H1 (cell line): Measurements from ENCODE around the gene ACER1. TPM values are rescaled to one million over a fixed set of nuclear protein-coding genes. Genes with fewer than 3 reads are reported as not detected.

Source experiments
- CTCF ChIA-PET: fragments of 300-600 bp; sonication (Branson Sonifier 250); formaldehyde crosslinking; loops from one replicate; lab custom pipeline; 2021; ENCODE audit not compliant: partially characterized antibody; lab: Charles Lee
- POLR2A ChIA-PET: fragments of 300-600 bp; sonication (Branson Sonifier 250); formaldehyde crosslinking; loops from one replicate; lab custom pipeline; 2021; ENCODE audit warnings: inconsistent platforms; ENCODE audit not compliant: partially characterized antibody; lab: Charles Lee
- DNase-seq, 2 experiments: peaks; one replicate each; pipeline versions ENCODE4 v3.0.0 to v3.0.0-alpha.2; 2010 to 2022; ENCODE audit warnings: low spot score in 2 of 2, low read depth in 1 of 2, mixed read lengths in 1 of 2
- FAIRE-seq: peaks from 2 replicates; lab custom pipeline; 2011; peaks lifted over from hg19 to GRCh38; lab: Jason Lieb, UNC
- H2AFZ ChIP-seq: 2 replicates; pipeline ENCODE4 v1.8.1; 2012; ENCODE audit warnings: low read length, inconsistent platforms
- H2AK5ac ChIP-seq: 2 replicates; pipeline ENCODE4 v1.6.1; 2013; ENCODE audit warnings: low read depth, low read length
- H2BK120ac ChIP-seq: replicated peaks from 2 replicates; pipeline ENCODE3; 2013; ENCODE audit warnings: low read depth, low read length, inconsistent platforms
- H2BK12ac ChIP-seq: 2 replicates; pipeline ENCODE4 v1.6.1; 2013; ENCODE audit warnings: low read depth, low read length
- H2BK15ac ChIP-seq: 2 replicates; pipeline ENCODE4 v1.6.1; 2013; ENCODE audit warnings: low read length
- H2BK20ac ChIP-seq: 2 replicates; pipeline ENCODE4 v1.6.1; 2013; ENCODE audit warnings: low read length
- H2BK5ac ChIP-seq: 2 replicates; pipeline ENCODE4 v1.6.1; 2013; ENCODE audit warnings: low read depth, low read length
- H3K14ac ChIP-seq: 2 replicates; pipeline ENCODE4 v1.6.1; 2013; ENCODE audit warnings: inconsistent platforms; ENCODE audit not compliant: insufficient read length
- H3K18ac ChIP-seq: 2 replicates; pipeline ENCODE4 v1.6.1; 2013; ENCODE audit warnings: low read length; ENCODE audit errors: extremely low read depth
- H3K23ac ChIP-seq: 2 replicates; pipeline ENCODE4 v1.6.1; 2013; ENCODE audit warnings: inconsistent platforms; ENCODE audit not compliant: insufficient read length
- H3K23me2 ChIP-seq: 2 replicates; pipeline ENCODE4 v1.6.1; 2013; ENCODE audit warnings: low read depth, low read length
- H3K27ac ChIP-seq: 2 replicates; pipeline ENCODE4 v1.6.1; 2011; ENCODE audit warnings: low read depth, low read length, inconsistent platforms
- H3K27me3 ChIP-seq, 4 experiments: replicated peaks in 1 of 4; 1 replicate in 1 of 4; 2 replicates in 3 of 4; pipeline versions ENCODE4 v1.6.1 to v1.8.1; 2011 to 2013; ENCODE audit warnings: low read length in 3 of 4, mild to moderate bottlenecking in 3 of 4, inconsistent platforms in 2 of 4, mixed read lengths in 2 of 4, moderate library complexity in 1 of 4; ENCODE audit not compliant: control insufficient read depth in 3 of 4, insufficient read depth in 3 of 4; ENCODE audit errors: extremely low read depth in 1 of 4
- H3K36me3 ChIP-seq, 4 experiments: 2 replicates each; pipeline versions ENCODE4 v1.6.1 to v1.8.1; 2011 to 2013; ENCODE audit warnings: mild to moderate bottlenecking in 4 of 4, low read length in 3 of 4, moderate library complexity in 2 of 4, control low read depth in 1 of 4, inconsistent platforms in 1 of 4; ENCODE audit not compliant: insufficient read depth in 4 of 4, control insufficient read depth in 2 of 4
- H3K4ac ChIP-seq: replicated peaks from 2 replicates; pipeline ENCODE3; 2013; ENCODE audit warnings: low read length, low read depth, mixed read lengths, inconsistent platforms; ENCODE audit not compliant: insufficient read length
- H3K4me1 ChIP-seq, 4 experiments: replicated peaks in 1 of 4; 1 replicate in 1 of 4; 2 replicates in 3 of 4; pipeline versions ENCODE4 v1.6.1 to v1.8.1; 2011 to 2013; ENCODE audit warnings: low read length in 3 of 4, inconsistent platforms in 2 of 4, mixed read lengths in 1 of 4; ENCODE audit not compliant: insufficient read depth in 4 of 4, control insufficient read depth in 3 of 4
- H3K4me2 ChIP-seq, 2 experiments: 2 replicates each; pipeline versions ENCODE4 v1.6.1 to v1.8.1; 2011 to 2013; ENCODE audit warnings: low read depth in 2 of 2, low read length in 2 of 2, control low read depth in 1 of 2, inconsistent platforms in 1 of 2, mild to moderate bottlenecking in 1 of 2; ENCODE audit not compliant: insufficient read depth in 1 of 2
- H3K4me3 ChIP-seq, 4 experiments: fragments of 200-600, 300-600 bp in 1 of 4; sonication (generic), shearing (Covaris generic), sonication (Bioruptor Twin) in 1 of 4; 2 replicates each; pipeline versions ENCODE4 v1.5.1 to v1.8.1; 2011 to 2016; ENCODE audit warnings: low read length in 4 of 4, low read depth in 3 of 4, control low read depth in 2 of 4, inconsistent platforms in 2 of 4, mild to moderate bottlenecking in 2 of 4, mixed read lengths in 1 of 4, moderate library complexity in 1 of 4; ENCODE audit not compliant: insufficient read depth in 2 of 4; ENCODE audit errors: extremely low read depth in 1 of 4
- H3K56ac ChIP-seq: replicated peaks from 2 replicates; pipeline ENCODE3; 2013; ENCODE audit warnings: low read depth, mild to moderate bottlenecking, mixed read lengths, low read length, inconsistent platforms; ENCODE audit not compliant: insufficient read length
- H3K79me1 ChIP-seq: 2 replicates; pipeline ENCODE4 v1.6.1; 2013; ENCODE audit warnings: low read depth, low read length, control low read depth
- H3K79me2 ChIP-seq, 2 experiments: 2 replicates each; pipeline versions ENCODE4 v1.6.1 to v1.8.1; 2012 to 2013; ENCODE audit warnings: low read length in 2 of 2, mild to moderate bottlenecking in 2 of 2, inconsistent platforms in 1 of 2; ENCODE audit not compliant: insufficient read depth in 2 of 2, control insufficient read depth in 1 of 2
- H3K9ac ChIP-seq, 4 experiments: replicated peaks in 1 of 4; 1 replicate in 1 of 4; 2 replicates in 3 of 4; pipeline versions ENCODE4 v1.6.1 to v1.8.1; 2011 to 2013; ENCODE audit warnings: low read depth in 3 of 4, low read length in 3 of 4, control low read depth in 2 of 4, mild to moderate bottlenecking in 2 of 4, moderate library complexity in 2 of 4, inconsistent platforms in 1 of 4; ENCODE audit errors: extremely low read depth in 1 of 4
- H3K9me3 ChIP-seq, 2 experiments: 2 replicates each; pipeline versions ENCODE4 v1.6.1 to v1.8.1; 2012 to 2013; ENCODE audit warnings: mild to moderate bottlenecking in 2 of 2, moderate library complexity in 2 of 2, control low read depth in 1 of 2, inconsistent platforms in 1 of 2, low read depth in 1 of 2, low read length in 1 of 2, mixed read lengths in 1 of 2; ENCODE audit not compliant: insufficient read depth in 2 of 2
- H4K20me1 ChIP-seq, 2 experiments: replicated peaks in 1 of 2; 2 replicates each; pipeline versions ENCODE3 to v1.8.1; 2011 to 2013; ENCODE audit warnings: inconsistent platforms in 2 of 2, low read length in 2 of 2, mild to moderate bottlenecking in 1 of 2; ENCODE audit not compliant: insufficient read depth in 2 of 2, control insufficient read depth in 1 of 2
- H4K5ac ChIP-seq: 2 replicates; pipeline ENCODE4 v1.6.1; 2013; ENCODE audit warnings: low read length, low read depth, mixed read lengths, inconsistent platforms; ENCODE audit not compliant: insufficient read length
- H4K8ac ChIP-seq: 2 replicates; pipeline ENCODE4 v1.8.0; 2013; ENCODE audit warnings: mild to moderate bottlenecking, moderate library complexity, low read length, inconsistent platforms; ENCODE audit not compliant: insufficient read depth; ENCODE audit errors: extremely low read depth
- H4K91ac ChIP-seq: replicated peaks from 2 replicates; pipeline ENCODE3; 2013; ENCODE audit warnings: low read length, mixed read lengths, inconsistent platforms; ENCODE audit not compliant: insufficient read length
- GABPA ChIP-seq: IDR thresholded peaks from 2 replicates; pipeline ENCODE4 v1.6.1; 2011; ENCODE audit warnings: mild to moderate bottlenecking, low read length, moderate library complexity, borderline replicate concordance; ENCODE audit not compliant: insufficient read depth
- GTF2F1 ChIP-seq: IDR thresholded peaks from 2 replicates; pipeline ENCODE4 v1.6.1; 2012; ENCODE audit warnings: low read depth, low read length, improper control_type of control experiment, borderline replicate concordance
- JUN ChIP-seq: IDR thresholded peaks from 2 replicates; pipeline ENCODE4 v1.6.1; 2011; ENCODE audit warnings: low read depth, mild to moderate bottlenecking, improper control_type of control experiment, low read length
- PHF8 ChIP-seq: fragments of 200-600 bp; sonication (generic); conservative IDR thresholded peaks from 2 replicates; pipeline ENCODE4 v1.7.1; 2012; ENCODE audit warnings: low read depth, mild to moderate bottlenecking, inconsistent platforms, low read length, moderate library complexity
- RXRA ChIP-seq: IDR thresholded peaks from 2 replicates; pipeline ENCODE4 v1.6.1; 2011; ENCODE audit warnings: low read depth, mild to moderate bottlenecking, low read length, moderate library complexity; ENCODE audit not compliant: insufficient read depth
- SAP30 ChIP-seq: fragments of 300-600 bp; sonication (generic); IDR thresholded peaks from 2 replicates; pipeline ENCODE4 v1.7.1; 2012; ENCODE audit warnings: low read length, moderate library complexity, mild to moderate bottlenecking, inconsistent platforms; ENCODE audit not compliant: insufficient read depth, insufficient replicate concordance
- SP2 ChIP-seq: IDR thresholded peaks from 2 replicates; pipeline ENCODE4 v1.6.1; 2012; ENCODE audit warnings: mild to moderate bottlenecking, low read length, inconsistent platforms
- TEAD4 ChIP-seq: IDR thresholded peaks from 2 replicates; pipeline ENCODE4 v1.6.1; 2012; ENCODE audit warnings: low read depth, low read length, inconsistent platforms, mixed read lengths
- YY1 ChIP-seq: IDR thresholded peaks from 2 replicates; pipeline ENCODE4 v1.6.1; 2011; ENCODE audit warnings: low read depth, mild to moderate bottlenecking, low read length
- WGBS, 2 experiments: shearing (Covaris generic) in 1 of 2; methylation state at CpG; one replicate each; pipeline versions ENCODE4 v1.1.6 to v1.1.7; 2013 to 2015; ENCODE audit warnings: low lambda C conversion rate in 2 of 2, mixed read lengths in 2 of 2, inconsistent platforms in 1 of 2, low coverage in 1 of 2, missing lambda C conversion rate in 1 of 2; ENCODE audit not compliant: insufficient replicate concordance in 2 of 2, insufficient coverage in 1 of 2, insufficient read length in 1 of 2; ENCODE audit errors: extremely low coverage in 1 of 2, missing lambda C conversion rate in 1 of 2; 5-methylcytosine and 5-hydroxymethylcytosine counted together
- polyA plus RNA-seq, 7 experiments: library from polyadenylated mRNA; depleted of rRNA in 3 of 7; stranded (reverse) in 5 of 7; unstranded in 2 of 7; fragments of >200 nt in 5 of 7; fragments of 200-250 nt in 2 of 7; gene quantifications; 1 replicate in 5 of 7; 2 replicates in 1 of 7; 4 replicates in 1 of 7; pipeline versions ENCODE4 v1.2.1 to v1.2.3, GENCODE V29; 2011 to 2013; ENCODE audit warnings: missing spikeins in 2 of 7, mixed read lengths in 2 of 7
- total RNA-seq: library from RNA; stranded (reverse); fragmentation: NEBNext Ultra II Directional; extraction: Animal tissue kit (Norgen Biotek cat#: 25700); gene quantifications from 2 replicates; pipeline ENCODE4 v1.2.1, GENCODE V29; 2021
- TF ChIP-seq, protein P1 (sequence below): IDR thresholded peaks from 2 replicates; pipeline ENCODE4 v1.6.1; 2011; ENCODE audit warnings: low read length, improper control_type of control experiment
- TF ChIP-seq, protein P2 (sequence below), 3 experiments: IDR thresholded peaks; 1 replicate in 2 of 3; 2 replicates in 1 of 3; pipeline versions ENCODE4 v1.5.1 to v1.6.1; 2011; ENCODE audit warnings: low read length in 3 of 3, mild to moderate bottlenecking in 3 of 3, inconsistent platforms in 2 of 3, low read depth in 1 of 3, moderate library complexity in 1 of 3; ENCODE audit not compliant: insufficient read depth in 1 of 3; ENCODE audit errors: control extremely low read depth in 1 of 3

ACER1 gene
- total and polyA plus RNA-seq, 2 of the 8 experiments (the other 6 are each of a cell fraction or from before 2014, with no cell fraction given), result 0.05 TPM; not detected in 1

DNA sequence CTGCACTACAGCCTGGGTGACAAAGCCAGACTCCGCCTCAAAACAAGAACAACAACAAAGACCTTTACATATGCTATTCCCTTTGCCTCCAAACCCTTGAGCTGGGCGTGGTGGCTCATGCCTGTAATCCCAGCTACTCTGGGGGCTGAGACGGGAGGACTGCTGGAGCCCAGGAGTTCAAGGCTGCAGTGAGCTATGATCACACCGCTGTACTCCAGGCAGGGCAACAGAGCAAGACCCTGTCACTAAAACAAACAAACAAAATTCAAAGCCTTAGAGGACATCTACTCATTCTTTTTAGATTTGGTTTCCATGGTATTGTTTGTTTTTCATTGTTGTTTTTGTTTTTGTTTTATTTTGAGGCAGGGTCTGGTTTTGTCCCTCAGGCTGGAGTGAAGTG, 7.8 kb downstream of the ACER1 start:
- H3K18ac ChIP-seq, result no peak overlapping the region
- no peaks in the 10 kb centered on the region for H3K36me3 ChIP-seq
- H4K91ac ChIP-seq, result no peak overlapping the region
- no peak overlapping the region for H2BK120ac ChIP-seq
- H3K27me3 ChIP-seq, result no peaks in the 10 kb centered on the region
- no peak overlapping the region for H3K27ac ChIP-seq
- H3K79me2 ChIP-seq, result no peaks in the 10 kb centered on the region
- H2BK5ac ChIP-seq, result no peak overlapping the region
- no peak overlapping the region for H2BK15ac ChIP-seq
- no peak overlapping the region for H3K9ac ChIP-seq
- ChIA-PET CTCF (no interaction called here), POLR2A (no interaction called here)
- no peak overlapping the region for H2AFZ ChIP-seq
- no peak overlapping the region for H3K4me3 ChIP-seq
- no peaks in the 10 kb centered on the region for H3K79me1 ChIP-seq
- no peak overlapping the region for H3K4me2 ChIP-seq
- H4K8ac ChIP-seq, result no peak overlapping the region
- no peak overlapping the region for H3K56ac ChIP-seq
- H3K9me3 ChIP-seq, result peaks cover 6 to 10% of the 10 kb centered on the region in 2 experiments; a peak in 2 of 4 replicates
- no peak overlapping the region for H3K4ac ChIP-seq
- 82% methylated on average over 4 of the region's 4 CpGs; no CpG with 5 or more reads in 1 of the 2 experiments for WGBS, 2 experiments
- H3K23me2 ChIP-seq, result no peaks in the 10 kb centered on the region
- H3K4me1 ChIP-seq, result no peaks in the 10 kb centered on the region
- no peak overlapping the region for H2BK12ac ChIP-seq
- DNase-seq (no peak), FAIRE-seq (no peak)
- H3K14ac ChIP-seq, result no peak overlapping the region
- H3K23ac ChIP-seq, result no peak overlapping the region
- no peaks in the 10 kb centered on the region for H4K20me1 ChIP-seq
- H2BK20ac ChIP-seq, result no peak overlapping the region
- no peak overlapping the region for H4K5ac ChIP-seq
- H2AK5ac ChIP-seq, result no peak overlapping the region
- TF ChIP-seq SAP30 (no peak), PHF8 (no peak), GABPA (no peak), JUN (no peak), TEAD4 (no peak), RXRA (no peak), SP2 (no peak), YY1 (no peak), GTF2F1 (no peak)
- TF ChIP-seq, protein P1, sequence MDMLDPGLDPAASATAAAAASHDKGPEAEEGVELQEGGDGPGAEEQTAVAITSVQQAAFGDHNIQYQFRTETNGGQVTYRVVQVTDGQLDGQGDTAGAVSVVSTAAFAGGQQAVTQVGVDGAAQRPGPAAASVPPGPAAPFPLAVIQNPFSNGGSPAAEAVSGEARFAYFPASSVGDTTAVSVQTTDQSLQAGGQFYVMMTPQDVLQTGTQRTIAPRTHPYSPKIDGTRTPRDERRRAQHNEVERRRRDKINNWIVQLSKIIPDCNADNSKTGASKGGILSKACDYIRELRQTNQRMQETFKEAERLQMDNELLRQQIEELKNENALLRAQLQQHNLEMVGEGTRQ, result no peak
- TF ChIP-seq, protein P2, sequence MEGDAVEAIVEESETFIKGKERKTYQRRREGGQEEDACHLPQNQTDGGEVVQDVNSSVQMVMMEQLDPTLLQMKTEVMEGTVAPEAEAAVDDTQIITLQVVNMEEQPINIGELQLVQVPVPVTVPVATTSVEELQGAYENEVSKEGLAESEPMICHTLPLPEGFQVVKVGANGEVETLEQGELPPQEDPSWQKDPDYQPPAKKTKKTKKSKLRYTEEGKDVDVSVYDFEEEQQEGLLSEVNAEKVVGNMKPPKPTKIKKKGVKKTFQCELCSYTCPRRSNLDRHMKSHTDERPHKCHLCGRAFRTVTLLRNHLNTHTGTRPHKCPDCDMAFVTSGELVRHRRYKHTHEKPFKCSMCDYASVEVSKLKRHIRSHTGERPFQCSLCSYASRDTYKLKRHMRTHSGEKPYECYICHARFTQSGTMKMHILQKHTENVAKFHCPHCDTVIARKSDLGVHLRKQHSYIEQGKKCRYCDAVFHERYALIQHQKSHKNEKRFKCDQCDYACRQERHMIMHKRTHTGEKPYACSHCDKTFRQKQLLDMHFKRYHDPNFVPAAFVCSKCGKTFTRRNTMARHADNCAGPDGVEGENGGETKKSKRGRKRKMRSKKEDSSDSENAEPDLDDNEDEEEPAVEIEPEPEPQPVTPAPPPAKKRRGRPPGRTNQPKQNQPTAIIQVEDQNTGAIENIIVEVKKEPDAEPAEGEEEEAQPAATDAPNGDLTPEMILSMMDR (IDR thresholded peaks at IDR 0.05; ENCODE audit: control extremely low read depth in 1 of 3, insufficient read depth in 1 of 3, low read depth in 1 of 3, low read length in 3 of 3), result no peak
